Gastroesophageal sphincter (tissue), 4 donors: Measurements from ENCODE around the gene GALNS. TPM values are rescaled to one million over a fixed set of nuclear protein-coding genes. Genes with fewer than 3 reads are reported as not detected.

Experiments
- ATAC-seq: fragments of 150-250 bp; one replicate; pipeline ENCODE4 v1.9.1; 2016; ENCODE audit warnings: mild to moderate bottlenecking, moderate library complexity
- H3K27ac ChIP-seq, 4 donors: fragments of 200-600 bp; sonication (generic) in 3 of 4; 1 replicate in 3 of 4; 2 replicates in 1 of 4; pipeline ENCODE4 v1.5.1; 2016 to 2019
- H3K27me3 ChIP-seq: fragments of 200-600 bp; sonication (generic); one replicate; pipeline ENCODE4 v1.5.1; 2019
- H3K36me3 ChIP-seq, 2 donors: fragments of 200-600 bp; sonication (generic); one replicate each; pipeline ENCODE4 v1.5.1; 2019; ENCODE audit warnings: control low read depth in 1 of 2
- H3K4me1 ChIP-seq, 3 donors: fragments of 200-600 bp; sonication (generic); 1 replicate in 2 of 3; 2 replicates in 1 of 3; pipeline ENCODE4 v1.5.1; 2016 to 2019; ENCODE audit warnings: control low read depth in 2 of 3
- H3K4me3 ChIP-seq, 2 donors: fragments of 200-600 bp; sonication (generic); one replicate each; pipeline ENCODE4 v1.5.1; 2019; ENCODE audit warnings: mild to moderate bottlenecking in 1 of 2, moderate library complexity in 1 of 2
- H3K9me3 ChIP-seq, 3 donors: fragments of 200-600 bp; sonication (generic); one replicate each; pipeline ENCODE4 v1.5.1; 2017 to 2019; ENCODE audit warnings: control low read depth in 2 of 3
- EP300 ChIP-seq: sonication (generic); formaldehyde crosslinking; IDR thresholded peaks from one replicate; pipeline ENCODE4 v1.6.1; 2017; ENCODE audit warnings: antibody characterized with exemption, mild to moderate bottlenecking
- POLR2A ChIP-seq, 2 donors: fragments of 450-650 bp; IDR thresholded peaks; one replicate each; pipeline ENCODE4 v1.6.1; 2017; ENCODE audit warnings: antibody characterized with exemption in 2 of 2, mild to moderate bottlenecking in 2 of 2, moderate library complexity in 1 of 2
- POLR2AphosphoS5 ChIP-seq: sonication (generic); formaldehyde crosslinking; IDR thresholded peaks from one replicate; pipeline ENCODE4 v1.6.1; 2017; ENCODE audit warnings: antibody characterized with exemption
- WGBS, 2 donors: methylation state at CpG; one replicate each; pipeline ENCODE4 v1.1.5; 2018; ENCODE audit warnings: low coverage in 1 of 2; 5-methylcytosine and 5-hydroxymethylcytosine counted together
- total RNA-seq, 4 donors: library from RNA; depleted of rRNA; stranded (reverse); fragments of >200 nt; gene quantifications; one replicate each; pipeline ENCODE4 v1.1.0, GENCODE V29; 2016
- TF ChIP-seq, protein P1 (sequence below), 4 experiments: fragments of 200-600 bp in 2 of 4; fragments of 450-650 bp in 2 of 4; sonication (generic) in 1 of 4; IDR thresholded peaks; one replicate each; pipeline ENCODE4 v1.5.1; 2017 to 2019; ENCODE audit warnings: antibody characterized with exemption in 4 of 4, mild to moderate bottlenecking in 2 of 4, moderate library complexity in 2 of 4

Gene GALNS
- total RNA-seq, 4 donors from 2014 or later: 4.2 to 29.4 (median 15.6) TPM

- TF ChIP-seq POLR2A (IDR thresholded peaks at IDR 0.05): no peak
- no peak for TF ChIP-seq EP300
- TF ChIP-seq, protein P1, sequence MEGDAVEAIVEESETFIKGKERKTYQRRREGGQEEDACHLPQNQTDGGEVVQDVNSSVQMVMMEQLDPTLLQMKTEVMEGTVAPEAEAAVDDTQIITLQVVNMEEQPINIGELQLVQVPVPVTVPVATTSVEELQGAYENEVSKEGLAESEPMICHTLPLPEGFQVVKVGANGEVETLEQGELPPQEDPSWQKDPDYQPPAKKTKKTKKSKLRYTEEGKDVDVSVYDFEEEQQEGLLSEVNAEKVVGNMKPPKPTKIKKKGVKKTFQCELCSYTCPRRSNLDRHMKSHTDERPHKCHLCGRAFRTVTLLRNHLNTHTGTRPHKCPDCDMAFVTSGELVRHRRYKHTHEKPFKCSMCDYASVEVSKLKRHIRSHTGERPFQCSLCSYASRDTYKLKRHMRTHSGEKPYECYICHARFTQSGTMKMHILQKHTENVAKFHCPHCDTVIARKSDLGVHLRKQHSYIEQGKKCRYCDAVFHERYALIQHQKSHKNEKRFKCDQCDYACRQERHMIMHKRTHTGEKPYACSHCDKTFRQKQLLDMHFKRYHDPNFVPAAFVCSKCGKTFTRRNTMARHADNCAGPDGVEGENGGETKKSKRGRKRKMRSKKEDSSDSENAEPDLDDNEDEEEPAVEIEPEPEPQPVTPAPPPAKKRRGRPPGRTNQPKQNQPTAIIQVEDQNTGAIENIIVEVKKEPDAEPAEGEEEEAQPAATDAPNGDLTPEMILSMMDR (IDR thresholded peaks at IDR 0.05): no peak
- TF ChIP-seq POLR2AphosphoS5: no peak
- H3K36me3 ChIP-seq: peaks cover 0 to 54% of the 10 kb centered on the region in 2 donors
- H3K4me3 ChIP-seq: no peak overlapping the region
- H3K4me1 ChIP-seq: peaks cover 0 to 3% (median 0%) of the 10 kb centered on the region in 3 donors
- 73% methylated on average over 5 of the region's 21 CpGs; no CpG with 5 or more reads in 1 of the 2 donors for WGBS, 2 donors
- no peak for ATAC-seq
- H3K27ac ChIP-seq: no peak overlapping the region
- H3K9me3 ChIP-seq: no peaks in the 10 kb centered on the region
- no peaks in the 10 kb centered on the region for H3K27me3 ChIP-seq
Measured at GRCh38 chr16:88848557-88848956, 8.2 kb downstream of the GALNS start.

DNA sequence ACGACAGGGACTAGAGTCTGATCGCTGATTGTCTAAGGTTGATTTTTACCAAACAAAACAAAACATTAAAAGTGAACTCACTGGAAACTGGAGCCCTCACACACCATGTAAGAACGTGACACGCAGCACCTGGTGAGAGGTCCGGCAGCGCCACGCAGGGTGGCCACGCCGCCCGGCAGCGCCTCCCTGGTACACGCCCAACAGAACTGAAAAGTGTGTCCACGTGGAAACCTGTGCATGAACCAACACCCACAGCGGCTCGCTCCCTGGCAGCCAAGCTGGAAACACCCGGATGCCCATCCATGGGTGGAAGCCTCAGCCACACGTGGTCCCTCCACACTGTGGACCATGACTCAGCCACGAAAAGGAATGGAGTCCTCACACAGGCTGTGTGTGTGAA is 9.1 kb downstream of the GALNS start:
- H3K27ac ChIP-seq: no peak overlapping the region
- WGBS, 2 donors: 88 to 90% methylated on average over 3 to 11 of the region's 18 CpGs
- no peak for ATAC-seq
- TF ChIP-seq POLR2A (IDR thresholded peaks at IDR 0.05): no peak
- TF ChIP-seq, protein P1 (IDR thresholded peaks at IDR 0.05): no peak
- TF ChIP-seq POLR2AphosphoS5: no peak
- TF ChIP-seq EP300: no peak
- no peak overlapping the region for H3K4me3 ChIP-seq
- H3K27me3 ChIP-seq: no peaks in the 10 kb centered on the region
- no peaks in the 10 kb centered on the region for H3K9me3 ChIP-seq
- H3K36me3 ChIP-seq: peaks cover 0 to 62% of the 10 kb centered on the region in 2 donors
- no peaks in the 10 kb centered on the region for H3K4me1 ChIP-seq

DNA sequence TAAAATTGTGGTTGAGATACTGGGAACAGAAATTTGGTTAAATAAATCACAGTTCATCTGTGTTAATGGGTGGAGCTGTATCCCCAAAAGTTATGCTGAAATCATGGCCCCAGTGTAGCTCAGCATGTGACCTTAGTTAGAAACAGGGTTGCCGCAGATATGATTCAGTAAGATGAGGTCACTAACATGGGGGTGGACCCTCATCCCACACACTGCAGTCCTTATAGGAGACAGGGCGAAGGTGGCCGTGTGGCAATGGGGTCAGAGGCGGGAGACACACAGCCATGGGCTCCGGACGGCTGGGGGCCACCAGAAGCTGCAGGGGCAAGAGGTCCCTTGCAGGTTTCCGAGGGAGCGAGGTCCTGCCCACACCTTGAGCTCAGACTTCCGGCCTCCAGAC is 10.7 kb downstream of the GALNS start:
- no peak for ATAC-seq
- Histone ChIP-seq H3K27me3 (no peaks in the 10 kb centered on the region), H3K9me3 (no peaks in the 10 kb centered on the region), H3K36me3 (peaks cover 0 to 67% of the 10 kb centered on the region in 2 donors), H3K4me3 (no peak overlapping the region), H3K4me1 (no peaks in the 10 kb centered on the region), H3K27ac (no peak overlapping the region)
- WGBS, 2 donors: 93 to 98% methylated on average over 6 to 8 of the region's 9 CpGs
- no peak for TF ChIP-seq POLR2AphosphoS5
- TF ChIP-seq EP300: no peak
- TF ChIP-seq, protein P1 (IDR thresholded peaks at IDR 0.05): no peak
- no peak for TF ChIP-seq POLR2A (IDR thresholded peaks at IDR 0.05)

DNA sequence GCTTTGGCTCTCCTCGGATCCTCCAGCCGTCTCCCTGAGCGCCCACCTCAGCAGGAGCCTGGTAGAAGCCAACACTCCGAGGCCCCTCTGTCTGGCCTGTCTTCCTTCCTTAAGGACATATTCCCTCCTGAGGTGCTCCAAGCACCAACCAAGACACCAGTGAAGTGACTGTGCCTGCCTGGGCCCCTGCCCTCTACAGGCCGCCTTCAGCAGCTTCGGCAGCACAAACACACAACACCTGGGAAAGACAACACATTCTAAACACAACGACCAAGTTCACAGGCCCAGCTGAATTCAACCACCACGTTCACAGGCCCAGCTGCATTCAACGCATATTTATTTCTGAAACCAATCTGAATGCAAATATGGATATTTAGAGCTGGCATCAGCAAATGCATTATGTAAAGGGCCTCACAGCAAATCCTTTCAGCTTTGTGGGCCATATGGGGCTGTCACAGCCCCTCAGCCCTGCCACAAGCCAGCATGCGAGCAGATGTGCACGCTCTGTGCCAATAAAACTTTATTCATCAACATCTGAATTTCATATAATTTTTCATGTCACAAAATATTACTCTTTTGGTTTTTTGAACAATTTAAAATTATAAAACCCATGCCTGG is 12.2 kb downstream of the GALNS start:
- 75 to 85% methylated on average over 5 to 7 of the region's 11 CpGs for WGBS, 2 donors
- H3K4me3 ChIP-seq: no peak overlapping the region
- no peak for ATAC-seq
- no peak overlapping the region for H3K27ac ChIP-seq
- H3K4me1 ChIP-seq: no peaks in the 10 kb centered on the region
- H3K9me3 ChIP-seq: no peaks in the 10 kb centered on the region
- H3K27me3 ChIP-seq: no peaks in the 10 kb centered on the region
- TF ChIP-seq EP300 (no peak), POLR2A (IDR thresholded peaks at IDR 0.05) (no peak), POLR2AphosphoS5 (no peak)
- TF ChIP-seq, protein P1 (IDR thresholded peaks at IDR 0.05): no peak
- peaks cover 0 to 67% of the 10 kb centered on the region in 2 donors for H3K36me3 ChIP-seq

GRCh38 chr16:88843256-88843655 is 13.5 kb downstream of the GALNS start:
- H3K4me3 ChIP-seq: no peak overlapping the region
- no peaks in the 10 kb centered on the region for H3K27me3 ChIP-seq
- no peaks in the 10 kb centered on the region for H3K9me3 ChIP-seq
- H3K4me1 ChIP-seq: no peaks in the 10 kb centered on the region
- peaks cover 0 to 67% of the 10 kb centered on the region in 2 donors for H3K36me3 ChIP-seq
- WGBS, 2 donors: 90 to 93% methylated on average over 11 to 12 of the region's 20 CpGs
- no peak for TF ChIP-seq POLR2A (IDR thresholded peaks at IDR 0.05)
- no peak for TF ChIP-seq POLR2AphosphoS5
- TF ChIP-seq, protein P1 (IDR thresholded peaks at IDR 0.05): no peak
- no peak for TF ChIP-seq EP300
- no peak for ATAC-seq
- H3K27ac ChIP-seq: no peak overlapping the region
